ENCODE results near the gene NDUFC2.
"Not testable (repeated sequence)": the region's sequence is repeated elsewhere in the genome, so short reads cannot be mapped to it uniquely, and the experiment has no call there.

NDUFC2 gene

GRCh38 chr11:78050964-78051831 lies 28.5 kb downstream of the NDUFC2 start:
- DNase-seq = peak; percentile 83

GRCh38 chr11:78049348-78049747 lies 30.3 kb downstream of the NDUFC2 start:
- DNase-seq = no peak

- DNase-seq = no peak
Measured at GRCh38 chr11:78048561-78048960, 31.1 kb downstream of the NDUFC2 start.

- no peak for DNase-seq
Measured at GRCh38 chr11:78046486-78046854, 33.2 kb downstream of the NDUFC2 start.

GRCh38 chr11:78045851-78046485 lies 33.7 kb downstream of the NDUFC2 start:
- DNase-seq = peak; percentile 60

- DNase-seq = no peak
Measured at GRCh38 chr11:78044706-78045105, 35.0 kb downstream of the NDUFC2 start.

GRCh38 chr11:78041843-78042440 lies 37.7 kb downstream of the NDUFC2 start:
- no peak for DNase-seq

- not testable (repeated sequence) for DNase-seq
Measured at GRCh38 chr11:78041380-78041719, 38.3 kb downstream of the NDUFC2 start.

- no peak for DNase-seq
Measured at GRCh38 chr11:78040691-78041379, 38.8 kb downstream of the NDUFC2 start.

GRCh38 chr11:78039919-78040671 lies 39.6 kb downstream of the NDUFC2 start:
- DNase-seq = peak; percentile 93

- no peak for DNase-seq
Measured at GRCh38 chr11:78039391-78039918, 40.2 kb downstream of the NDUFC2 start.

GRCh38 chr11:78038697-78039313 lies 40.9 kb downstream of the NDUFC2 start:
- DNase-seq = no peak

GRCh38 chr11:78037825-78038620 lies 41.6 kb downstream of the NDUFC2 start:
- DNase-seq = no peak

GRCh38 chr11:78037056-78037455 lies 42.6 kb downstream of the NDUFC2 start:
- no peak for DNase-seq

- no peak for DNase-seq
Measured at GRCh38 chr11:78036313-78036712, 43.3 kb downstream of the NDUFC2 start.

- no peak for DNase-seq
Measured at GRCh38 chr11:78034623-78035022, 45.0 kb downstream of the NDUFC2 start.

- DNase-seq = no peak
Measured at GRCh38 chr11:78033040-78033439, 46.6 kb downstream of the NDUFC2 start.

GRCh38 chr11:78032090-78032489 lies 47.6 kb downstream of the NDUFC2 start:
- DNase-seq = no peak

GRCh38 chr11:78031629-78032028 lies 48.0 kb downstream of the NDUFC2 start:
- no peak for DNase-seq

GRCh38 chr11:78030429-78031325 lies 49.0 kb downstream of the NDUFC2 start:
- DNase-seq = no peak
